HepG2 (cell line): Measurements from ENCODE around the gene CD248. TPM values are rescaled to one million over a fixed set of nuclear protein-coding genes. Genes with fewer than 3 reads are reported as not detected.

Experiments used
- IKZF1 ChIP-seq: fragments of 450-650 bp; IDR thresholded peaks from 2 replicates; pipeline ENCODE4 v1.7.1; 2016
- POLR2G ChIP-seq: fragments of 200-400 bp; formaldehyde crosslinking; IDR thresholded peaks from 2 replicates; pipeline ENCODE4 v1.6.1; 2018; ENCODE audit warnings: mild to moderate bottlenecking, low read depth, low read length, moderate library complexity
- STAT5B ChIP-seq: sonication (generic); formaldehyde crosslinking; IDR thresholded peaks from 2 replicates; pipeline ENCODE4 v1.4.0; 2020; ENCODE audit warnings: missing genetic modification reagents
- ZBTB42 ChIP-seq: sonication (generic); formaldehyde crosslinking; IDR thresholded peaks from 2 replicates; pipeline ENCODE4 v1.5.0; 2020; ENCODE audit warnings: mild to moderate bottlenecking, missing genetic modification reagents
- ZFP1 ChIP-seq: IDR thresholded peaks from 2 replicates; pipeline ENCODE4 v1.6.1; 2016
- ZNF264 ChIP-seq: sonication (generic); formaldehyde crosslinking; IDR thresholded peaks from 2 replicates; pipeline ENCODE4 v1.4.0; 2020; ENCODE audit warnings: missing genetic modification reagents
- ZNF572 ChIP-seq: sonication (generic); formaldehyde crosslinking; IDR thresholded peaks from 2 replicates; pipeline ENCODE4 v1.5.1; 2020; ENCODE audit warnings: mild to moderate bottlenecking, missing genetic modification reagents
- ZNF816 ChIP-seq: sonication (generic); formaldehyde crosslinking; IDR thresholded peaks from 2 replicates; pipeline ENCODE4 v1.8.0; 2022; ENCODE audit warnings: missing genetic modification reagents, mild to moderate bottlenecking, borderline replicate concordance
- polyA plus RNA-seq, 8 experiments: library from polyadenylated mRNA; depleted of rRNA in 3 of 8; stranded (reverse) in 7 of 8; unstranded in 1 of 8; fragments of >200 nt; fragmentation: Illumina TruSeq in 4 of 8; extraction: Trizol in 4 of 8; gene quantifications; 2 replicates each; pipeline versions ENCODE4 v1.2.1 to v1.2.3, GENCODE V29; 2011 to 2016; ENCODE audit warnings: low read depth in 4 of 8, missing spikeins in 1 of 8, mixed read lengths in 1 of 8; ENCODE audit not compliant: insufficient read depth in 1 of 8
- total RNA-seq, 5 experiments: library from RNA; depleted of rRNA; stranded (reverse); fragments of >200 nt; fragmentation: Illumina TruSeq; extraction: Trizol; gene quantifications; 2 replicates each; pipeline ENCODE4 v1.2.3, GENCODE V29; 2016; ENCODE audit warnings: low read depth in 1 of 5
- TF ChIP-seq, protein P1 (sequence below), 2 experiments: sonication (generic) in 1 of 2; formaldehyde crosslinking in 1 of 2; IDR thresholded peaks; 2 replicates each; pipeline versions ENCODE4 v1.6.1 to v1.9.0; 2014 to 2022; ENCODE audit warnings: antibody characterized with exemption in 1 of 2, borderline replicate concordance in 1 of 2, inconsistent platforms in 1 of 2, low read depth in 1 of 2, missing genetic modification reagents in 1 of 2
- TF ChIP-seq, protein P2 (sequence below): sonication (generic); formaldehyde crosslinking; IDR thresholded peaks from 2 replicates; pipeline ENCODE4 v1.9.0; 2021; ENCODE audit warnings: missing genetic modification reagents, mild to moderate bottlenecking, borderline replicate concordance
- TF ChIP-seq, protein P3 (sequence below): sonication (generic); formaldehyde crosslinking; IDR thresholded peaks from 2 replicates; pipeline ENCODE4 v1.4.0; 2020; ENCODE audit warnings: missing genetic modification reagents
- TF ChIP-seq, protein P4 (sequence below): sonication (generic); formaldehyde crosslinking; IDR thresholded peaks from 2 replicates; pipeline ENCODE4 v1.8.0; 2022; ENCODE audit warnings: mild to moderate bottlenecking, missing genetic modification reagents; ENCODE audit not compliant: insufficient replicate concordance
- TF ChIP-seq, protein P5 (sequence below): sonication (generic); formaldehyde crosslinking; conservative IDR thresholded peaks from 2 replicates; pipeline ENCODE4 v1.8.0; 2022; ENCODE audit warnings: mild to moderate bottlenecking, moderate library complexity, missing genetic modification reagents
- TF ChIP-seq, protein P6 (sequence below): sonication (generic); formaldehyde crosslinking; conservative IDR thresholded peaks from 2 replicates; pipeline ENCODE4 v1.8.0; 2022; ENCODE audit warnings: low read depth, missing genetic modification reagents

CD248 gene
- total and polyA plus RNA-seq, 2 of the 13 experiments (the other 11 are each of a cell fraction or from before 2014, with no cell fraction given): 0.25 to 0.35 TPM

DNA sequence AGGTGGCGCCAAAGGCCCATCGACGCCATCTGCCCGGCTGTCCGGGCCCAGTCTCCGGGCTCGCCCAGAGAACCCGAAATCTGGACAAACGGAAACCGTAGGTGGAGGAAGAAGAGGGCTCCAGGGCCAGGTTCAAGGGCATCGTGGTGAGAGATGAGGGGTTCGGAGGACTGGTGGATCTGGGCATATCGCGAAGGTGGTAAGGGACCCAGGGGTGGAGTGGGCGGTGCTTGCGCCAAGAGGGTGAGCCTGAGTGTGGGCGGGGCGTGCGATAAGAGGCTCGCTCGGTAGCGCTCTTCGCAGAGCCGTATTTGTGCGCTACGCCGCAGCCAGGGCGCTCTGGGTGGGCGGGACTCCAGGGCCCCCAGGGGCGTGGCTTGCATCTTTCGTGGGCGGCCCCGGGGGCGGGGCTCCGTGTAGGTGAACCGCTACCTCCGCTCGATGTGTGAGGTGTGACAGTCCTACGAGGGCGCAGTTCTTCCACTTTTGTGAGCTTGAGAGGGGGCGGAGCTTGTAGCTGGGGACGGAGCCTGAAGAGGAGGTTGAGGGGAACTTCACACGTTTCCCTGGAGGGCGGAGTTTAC is 4.8 kb downstream of the CD248 start (continued):
- TF ChIP-seq, protein P1, sequence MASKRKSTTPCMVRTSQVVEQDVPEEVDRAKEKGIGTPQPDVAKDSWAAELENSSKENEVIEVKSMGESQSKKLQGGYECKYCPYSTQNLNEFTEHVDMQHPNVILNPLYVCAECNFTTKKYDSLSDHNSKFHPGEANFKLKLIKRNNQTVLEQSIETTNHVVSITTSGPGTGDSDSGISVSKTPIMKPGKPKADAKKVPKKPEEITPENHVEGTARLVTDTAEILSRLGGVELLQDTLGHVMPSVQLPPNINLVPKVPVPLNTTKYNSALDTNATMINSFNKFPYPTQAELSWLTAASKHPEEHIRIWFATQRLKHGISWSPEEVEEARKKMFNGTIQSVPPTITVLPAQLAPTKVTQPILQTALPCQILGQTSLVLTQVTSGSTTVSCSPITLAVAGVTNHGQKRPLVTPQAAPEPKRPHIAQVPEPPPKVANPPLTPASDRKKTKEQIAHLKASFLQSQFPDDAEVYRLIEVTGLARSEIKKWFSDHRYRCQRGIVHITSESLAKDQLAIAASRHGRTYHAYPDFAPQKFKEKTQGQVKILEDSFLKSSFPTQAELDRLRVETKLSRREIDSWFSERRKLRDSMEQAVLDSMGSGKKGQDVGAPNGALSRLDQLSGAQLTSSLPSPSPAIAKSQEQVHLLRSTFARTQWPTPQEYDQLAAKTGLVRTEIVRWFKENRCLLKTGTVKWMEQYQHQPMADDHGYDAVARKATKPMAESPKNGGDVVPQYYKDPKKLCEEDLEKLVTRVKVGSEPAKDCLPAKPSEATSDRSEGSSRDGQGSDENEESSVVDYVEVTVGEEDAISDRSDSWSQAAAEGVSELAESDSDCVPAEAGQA (IDR thresholded peaks at IDR 0.05; ENCODE audit: low read depth): 0 out of 2 replicates have a peak, but pooled peaks have one; percentile 18
- TF ChIP-seq, protein P1 (CRISPR knock-in tag; IDR thresholded peaks at IDR 0.05; ENCODE audit: borderline replicate concordance): no peak
- no peak; the same call in 1 of the 2 replicates for TF ChIP-seq ZFP1
- no peak for TF ChIP-seq IKZF1
- TF ChIP-seq, protein P2, sequence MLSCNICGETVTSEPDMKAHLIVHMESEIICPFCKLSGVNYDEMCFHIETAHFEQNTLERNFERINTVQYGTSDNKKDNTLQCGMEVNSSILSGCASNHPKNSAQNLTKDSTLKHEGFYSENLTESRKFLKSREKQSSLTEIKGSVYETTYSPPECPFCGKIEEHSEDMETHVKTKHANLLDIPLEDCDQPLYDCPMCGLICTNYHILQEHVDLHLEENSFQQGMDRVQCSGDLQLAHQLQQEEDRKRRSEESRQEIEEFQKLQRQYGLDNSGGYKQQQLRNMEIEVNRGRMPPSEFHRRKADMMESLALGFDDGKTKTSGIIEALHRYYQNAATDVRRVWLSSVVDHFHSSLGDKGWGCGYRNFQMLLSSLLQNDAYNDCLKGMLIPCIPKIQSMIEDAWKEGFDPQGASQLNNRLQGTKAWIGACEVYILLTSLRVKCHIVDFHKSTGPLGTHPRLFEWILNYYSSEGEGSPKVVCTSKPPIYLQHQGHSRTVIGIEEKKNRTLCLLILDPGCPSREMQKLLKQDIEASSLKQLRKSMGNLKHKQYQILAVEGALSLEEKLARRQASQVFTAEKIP: no peak
- TF ChIP-seq, protein P3, sequence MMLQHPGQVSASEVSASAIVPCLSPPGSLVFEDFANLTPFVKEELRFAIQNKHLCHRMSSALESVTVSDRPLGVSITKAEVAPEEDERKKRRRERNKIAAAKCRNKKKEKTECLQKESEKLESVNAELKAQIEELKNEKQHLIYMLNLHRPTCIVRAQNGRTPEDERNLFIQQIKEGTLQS: no peak
- no peak for TF ChIP-seq ZNF816 (CRISPR knock-in tag)
- TF ChIP-seq POLR2G: peak; percentile 32
- no peak for TF ChIP-seq ZBTB42 (CRISPR knock-in tag)
- TF ChIP-seq, protein P4, sequence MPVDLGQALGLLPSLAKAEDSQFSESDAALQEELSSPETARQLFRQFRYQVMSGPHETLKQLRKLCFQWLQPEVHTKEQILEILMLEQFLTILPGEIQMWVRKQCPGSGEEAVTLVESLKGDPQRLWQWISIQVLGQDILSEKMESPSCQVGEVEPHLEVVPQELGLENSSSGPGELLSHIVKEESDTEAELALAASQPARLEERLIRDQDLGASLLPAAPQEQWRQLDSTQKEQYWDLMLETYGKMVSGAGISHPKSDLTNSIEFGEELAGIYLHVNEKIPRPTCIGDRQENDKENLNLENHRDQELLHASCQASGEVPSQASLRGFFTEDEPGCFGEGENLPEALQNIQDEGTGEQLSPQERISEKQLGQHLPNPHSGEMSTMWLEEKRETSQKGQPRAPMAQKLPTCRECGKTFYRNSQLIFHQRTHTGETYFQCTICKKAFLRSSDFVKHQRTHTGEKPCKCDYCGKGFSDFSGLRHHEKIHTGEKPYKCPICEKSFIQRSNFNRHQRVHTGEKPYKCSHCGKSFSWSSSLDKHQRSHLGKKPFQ (CRISPR knock-in tag): peak; percentile 88
- TF ChIP-seq, protein P5, sequence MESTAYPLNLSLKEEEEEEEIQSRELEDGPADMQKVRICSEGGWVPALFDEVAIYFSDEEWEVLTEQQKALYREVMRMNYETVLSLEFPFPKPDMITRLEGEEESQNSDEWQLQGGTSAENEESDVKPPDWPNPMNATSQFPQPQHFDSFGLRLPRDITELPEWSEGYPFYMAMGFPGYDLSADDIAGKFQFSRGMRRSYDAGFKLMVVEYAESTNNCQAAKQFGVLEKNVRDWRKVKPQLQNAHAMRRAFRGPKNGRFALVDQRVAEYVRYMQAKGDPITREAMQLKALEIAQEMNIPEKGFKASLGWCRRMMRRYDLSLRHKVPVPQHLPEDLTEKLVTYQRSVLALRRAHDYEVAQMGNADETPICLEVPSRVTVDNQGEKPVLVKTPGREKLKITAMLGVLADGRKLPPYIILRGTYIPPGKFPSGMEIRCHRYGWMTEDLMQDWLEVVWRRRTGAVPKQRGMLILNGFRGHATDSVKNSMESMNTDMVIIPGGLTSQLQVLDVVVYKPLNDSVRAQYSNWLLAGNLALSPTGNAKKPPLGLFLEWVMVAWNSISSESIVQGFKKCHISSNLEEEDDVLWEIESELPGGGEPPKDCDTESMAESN (CRISPR knock-in tag): peak; percentile 68
- peak; percentile 98 for TF ChIP-seq ZNF572
- TF ChIP-seq STAT5B (CRISPR knock-in tag): no peak
- no peak for TF ChIP-seq ZNF264 (CRISPR knock-in tag)
- TF ChIP-seq, protein P6, sequence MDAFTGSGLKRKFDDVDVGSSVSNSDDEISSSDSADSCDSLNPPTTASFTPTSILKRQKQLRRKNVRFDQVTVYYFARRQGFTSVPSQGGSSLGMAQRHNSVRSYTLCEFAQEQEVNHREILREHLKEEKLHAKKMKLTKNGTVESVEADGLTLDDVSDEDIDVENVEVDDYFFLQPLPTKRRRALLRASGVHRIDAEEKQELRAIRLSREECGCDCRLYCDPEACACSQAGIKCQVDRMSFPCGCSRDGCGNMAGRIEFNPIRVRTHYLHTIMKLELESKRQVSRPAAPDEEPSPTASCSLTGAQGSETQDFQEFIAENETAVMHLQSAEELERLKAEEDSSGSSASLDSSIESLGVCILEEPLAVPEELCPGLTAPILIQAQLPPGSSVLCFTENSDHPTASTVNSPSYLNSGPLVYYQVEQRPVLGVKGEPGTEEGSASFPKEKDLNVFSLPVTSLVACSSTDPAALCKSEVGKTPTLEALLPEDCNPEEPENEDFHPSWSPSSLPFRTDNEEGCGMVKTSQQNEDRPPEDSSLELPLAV: no peak
